Activated CD8-positive, alpha-beta memory T cell treated with anti-CD3 and anti-CD28 coated beads for 36 hours (primary cell): Measurements from ENCODE around the gene PTPN20. TPM values are rescaled to one million over a fixed set of nuclear protein-coding genes. Genes with fewer than 3 reads are reported as not detected.

Experiments
- CTCF ChIA-PET: fragments of 350-600 bp; sonication (Branson Sonifier 250); formaldehyde crosslinking; loops from one replicate; lab custom pipeline; 2021; ENCODE audit warnings: antibody characterized with exemption; lab: Charles Lee
- POLR2A ChIA-PET: fragments of 350-600 bp; sonication (Branson Sonifier 250); formaldehyde crosslinking; loops from one replicate; lab custom pipeline; 2021; ENCODE audit warnings: antibody characterized with exemption; lab: Charles Lee
- total RNA-seq, 2 experiments: library from RNA; stranded (reverse); gene quantifications; one replicate each; pipeline ENCODE4 v1.2.3, GENCODE V29; 2021

The PTPN20 gene
- total RNA-seq, 2 experiments from 2014 or later = 0.70 to 1.1 TPM

- POLR2A ChIA-PET = no interaction called here
- CTCF ChIA-PET = interaction anchor here (0.6 to 1.5 kb wide), 3 partner anchors 36 to 283 kb away, joined by 3 to 5 read pairs (median 3); no protein-coding TSS in a partner anchor
Measured at GRCh38 chr10:47029181-47030009, 118.2 kb downstream of the PTPN20 start.

GRCh38 chr10:47030191-47030703 lies 119.0 kb downstream of the PTPN20 start:
- CTCF ChIA-PET = interaction anchor here (0.6 to 1.5 kb wide), 2 partner anchors 36 to 281 kb away, joined by 3 read pairs; no protein-coding TSS in a partner anchor
- POLR2A ChIA-PET = no interaction called here

GRCh38 chr10:47031211-47031900 lies 120.1 kb downstream of the PTPN20 start:
- ChIA-PET POLR2A (no interaction called here), CTCF (no interaction called here)

GRCh38 chr10:47031901-47032465 lies 120.8 kb downstream of the PTPN20 start:
- ChIA-PET POLR2A (no interaction called here), CTCF (no interaction called here)

- POLR2A ChIA-PET = no interaction called here
- CTCF ChIA-PET = no interaction called here
Measured at GRCh38 chr10:47033081-47033480, 121.9 kb downstream of the PTPN20 start.

GRCh38 chr10:47033541-47034270 lies 122.5 kb downstream of the PTPN20 start:
- ChIA-PET CTCF (no interaction called here), POLR2A (no interaction called here)

- ChIA-PET POLR2A (no interaction called here), CTCF (no interaction called here)
Measured at GRCh38 chr10:47034441-47035051, 123.3 kb downstream of the PTPN20 start.

GRCh38 chr10:47035171-47035818 lies 124.1 kb downstream of the PTPN20 start:
- POLR2A ChIA-PET = no interaction called here
- CTCF ChIA-PET = no interaction called here

- ChIA-PET POLR2A (no interaction called here), CTCF (no interaction called here)
Measured at GRCh38 chr10:47035819-47036337, 124.7 kb downstream of the PTPN20 start.

- ChIA-PET CTCF (interaction anchor here (1.2 kb wide), 1 partner anchor 12 kb away, joined by 4 read pairs; no protein-coding TSS in a partner anchor), POLR2A (no interaction called here)
Measured at GRCh38 chr10:47036771-47037170, 125.5 kb downstream of the PTPN20 start.

- POLR2A ChIA-PET = no interaction called here
- CTCF ChIA-PET = interaction anchor here (1.2 to 2.7 kb wide), 2 partner anchors 11 to 276 kb away, joined by 4 to 11 read pairs; no protein-coding TSS in a partner anchor
Measured at GRCh38 chr10:47037654-47038425, 126.6 kb downstream of the PTPN20 start.

- CTCF ChIA-PET = interaction anchor here (0.7 to 2.7 kb wide), 2 partner anchors 14 to 274 kb away, joined by 5 to 11 read pairs; no protein-coding TSS in a partner anchor
- POLR2A ChIA-PET = no interaction called here
Measured at GRCh38 chr10:47038881-47039561, 127.8 kb downstream of the PTPN20 start.

GRCh38 chr10:47039562-47039913 lies 128.3 kb downstream of the PTPN20 start:
- ChIA-PET POLR2A (no interaction called here), CTCF (interaction anchor here (1.2 to 2.7 kb wide), 2 partner anchors 272 to 274 kb away, joined by 3 to 11 read pairs; no protein-coding TSS in a partner anchor)

GRCh38 chr10:47040041-47040491 lies 128.8 kb downstream of the PTPN20 start:
- ChIA-PET POLR2A (no interaction called here), CTCF (interaction anchor here (1.2 to 2.7 kb wide), 2 partner anchors 272 to 273 kb away, joined by 3 to 11 read pairs; no protein-coding TSS in a partner anchor)

- CTCF ChIA-PET = interaction anchor here (1.2 to 2.7 kb wide), 3 partner anchors 257 to 273 kb away, joined by 3 to 11 read pairs (median 4); no protein-coding TSS in a partner anchor
Measured at GRCh38 chr10:47040681-47041080, 129.5 kb downstream of the PTPN20 start.

More at GRCh38 chr10:47040681-47041080, 129.5 kb downstream of the PTPN20 start:
- POLR2A ChIA-PET = no interaction called here
